MM.1S (cell line): ENCODE results near the gene TGIF1.

Experiments
- DNase-seq: peaks from one replicate; pipeline ENCODE4 v3.0.0-alpha.2; 2015
- H2AFZ ChIP-seq: fragments of 300-600 bp; sonication (generic); 2 replicates; pipeline ENCODE4 v1.6.0; 2016; ENCODE audit warnings: antibody characterized with exemption, low read length
- H3F3A ChIP-seq: fragments of 300-600 bp; sonication (generic); 2 replicates; pipeline ENCODE4 v1.6.1; 2016; ENCODE audit warnings: mild to moderate bottlenecking, antibody characterized with exemption, low read length, moderate library complexity, mixed read lengths; ENCODE audit not compliant: insufficient read depth
- H3K27ac ChIP-seq: fragments of 300-600 bp; sonication (generic); 2 replicates; pipeline ENCODE4 v1.5.1; 2016; ENCODE audit warnings: mild to moderate bottlenecking, low read length
- H3K27me3 ChIP-seq: fragments of 300-600 bp; sonication (generic); replicated peaks from 2 replicates; pipeline ENCODE4 v1.6.0; 2016; ENCODE audit warnings: low read length; ENCODE audit not compliant: insufficient read depth
- H3K36me3 ChIP-seq: fragments of 300-600 bp; sonication (generic); replicated peaks from 2 replicates; pipeline ENCODE4 v1.6.1; 2016; ENCODE audit warnings: mild to moderate bottlenecking, low read length, mixed read lengths; ENCODE audit not compliant: insufficient read depth
- H3K4me1 ChIP-seq: fragments of 300-600 bp; sonication (generic); 2 replicates; pipeline ENCODE4 v1.6.1; 2016; ENCODE audit warnings: low read length, mixed read lengths
- H3K4me2 ChIP-seq: fragments of 300-600 bp; sonication (generic); 2 replicates; pipeline ENCODE4 v1.6.0; 2016; ENCODE audit warnings: low read depth, low read length
- H3K4me3 ChIP-seq: fragments of 300-600 bp; sonication (generic); 2 replicates; pipeline ENCODE4 v1.5.1; 2016; ENCODE audit warnings: low read length, mixed read lengths
- H3K79me2 ChIP-seq: fragments of 300-600 bp; sonication (generic); 2 replicates; pipeline ENCODE4 v1.6.1; 2016; ENCODE audit warnings: mixed run types, low read length, mixed read lengths
- H3K9ac ChIP-seq: fragments of 300-600 bp; sonication (generic); 2 replicates; pipeline ENCODE4 v1.6.1; 2016; ENCODE audit warnings: low read length, mixed read lengths
- H3K9me2 ChIP-seq: fragments of 300-600 bp; sonication (generic); replicated peaks from 2 replicates; pipeline ENCODE4 v1.6.1; 2016; ENCODE audit warnings: mild to moderate bottlenecking, low read length, mixed read lengths; ENCODE audit not compliant: insufficient read depth
- H3K9me3 ChIP-seq: fragments of 300-600 bp; sonication (generic); replicated peaks from 2 replicates; pipeline ENCODE4 v1.6.1; 2016; ENCODE audit warnings: mild to moderate bottlenecking, low read length, mixed read lengths; ENCODE audit not compliant: insufficient read depth
- H4K20me1 ChIP-seq: fragments of 300-600 bp; sonication (generic); 2 replicates; pipeline ENCODE4 v1.6.1; 2016; ENCODE audit warnings: mild to moderate bottlenecking, low read length, moderate library complexity, mixed read lengths; ENCODE audit not compliant: insufficient read depth
- EZH2 ChIP-seq: fragments of 300-600 bp; sonication (generic); optimal IDR thresholded peaks from 2 replicates; pipeline ENCODE3; 2017; ENCODE audit warnings: low read depth, mild to moderate bottlenecking, antibody characterized with exemption, low read length, mixed read lengths
- EZH2phosphoT487 ChIP-seq: fragments of 300-600 bp; sonication (generic); IDR thresholded peaks from 2 replicates; pipeline ENCODE4 v1.6.1; 2018; ENCODE audit warnings: antibody characterized with exemption, low read length
- TF ChIP-seq, protein P1 (sequence below): fragments of 300-600 bp; sonication (generic); IDR thresholded peaks from 2 replicates; pipeline ENCODE4 v1.5.1; 2016; ENCODE audit warnings: antibody characterized with exemption, low read length, mixed read lengths

The TGIF1 gene

DNA sequence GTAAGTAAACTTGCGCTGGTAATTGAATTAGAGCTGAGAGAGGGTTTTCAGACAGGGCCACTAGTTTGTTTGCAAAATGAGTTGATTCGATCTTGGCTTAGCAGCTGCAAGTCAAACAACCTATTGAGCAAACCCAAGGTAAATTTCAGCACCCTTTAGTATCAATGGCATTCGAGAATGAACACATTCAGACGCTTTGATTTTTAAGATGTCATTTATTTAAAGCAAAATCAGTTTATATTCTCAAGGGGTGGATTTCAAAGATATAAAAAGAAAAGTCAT lies 44.2 kb downstream of the TGIF1 start:
- H3K9me2 ChIP-seq: no peaks in the 10 kb centered on the region
- H3F3A ChIP-seq: no peaks in the 10 kb centered on the region
- H3K4me1 ChIP-seq: no peaks in the 10 kb centered on the region
- H4K20me1 ChIP-seq: no peaks in the 10 kb centered on the region
- H3K27me3 ChIP-seq: no peaks in the 10 kb centered on the region
- no peak for DNase-seq
- no peak overlapping the region for H3K9ac ChIP-seq
- H3K4me2 ChIP-seq: no peak overlapping the region
- H3K79me2 ChIP-seq: no peaks in the 10 kb centered on the region
- no peaks in the 10 kb centered on the region for H3K9me3 ChIP-seq
- no peaks in the 10 kb centered on the region for H3K36me3 ChIP-seq
- TF ChIP-seq, protein P1, sequence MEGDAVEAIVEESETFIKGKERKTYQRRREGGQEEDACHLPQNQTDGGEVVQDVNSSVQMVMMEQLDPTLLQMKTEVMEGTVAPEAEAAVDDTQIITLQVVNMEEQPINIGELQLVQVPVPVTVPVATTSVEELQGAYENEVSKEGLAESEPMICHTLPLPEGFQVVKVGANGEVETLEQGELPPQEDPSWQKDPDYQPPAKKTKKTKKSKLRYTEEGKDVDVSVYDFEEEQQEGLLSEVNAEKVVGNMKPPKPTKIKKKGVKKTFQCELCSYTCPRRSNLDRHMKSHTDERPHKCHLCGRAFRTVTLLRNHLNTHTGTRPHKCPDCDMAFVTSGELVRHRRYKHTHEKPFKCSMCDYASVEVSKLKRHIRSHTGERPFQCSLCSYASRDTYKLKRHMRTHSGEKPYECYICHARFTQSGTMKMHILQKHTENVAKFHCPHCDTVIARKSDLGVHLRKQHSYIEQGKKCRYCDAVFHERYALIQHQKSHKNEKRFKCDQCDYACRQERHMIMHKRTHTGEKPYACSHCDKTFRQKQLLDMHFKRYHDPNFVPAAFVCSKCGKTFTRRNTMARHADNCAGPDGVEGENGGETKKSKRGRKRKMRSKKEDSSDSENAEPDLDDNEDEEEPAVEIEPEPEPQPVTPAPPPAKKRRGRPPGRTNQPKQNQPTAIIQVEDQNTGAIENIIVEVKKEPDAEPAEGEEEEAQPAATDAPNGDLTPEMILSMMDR: no peak
- TF ChIP-seq EZH2phosphoT487 (no peak), EZH2 (no peak)
- no peak overlapping the region for H3K27ac ChIP-seq
- H2AFZ ChIP-seq: no peak overlapping the region
- no peak overlapping the region for H3K4me3 ChIP-seq

DNA sequence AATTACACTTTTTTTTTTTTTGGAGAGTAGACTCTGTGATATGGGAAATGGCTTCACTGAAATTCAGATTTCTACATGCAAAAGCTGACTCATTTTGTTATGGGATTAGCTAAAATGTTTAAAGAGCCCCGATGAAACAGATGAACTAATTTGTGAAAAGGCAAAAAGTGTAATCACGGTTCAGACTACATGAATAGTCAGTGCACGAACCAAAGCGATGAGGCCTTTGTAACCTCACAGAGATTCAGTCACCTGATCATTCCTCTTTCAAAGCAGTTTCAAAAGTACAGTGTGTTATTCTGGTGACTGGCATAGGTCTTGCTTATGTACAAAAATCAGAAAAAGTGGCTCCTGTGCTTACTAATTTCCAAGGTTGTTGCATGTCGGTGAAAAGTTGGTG lies 44.6 kb downstream of the TGIF1 start:
- no peaks in the 10 kb centered on the region for H3K9me3 ChIP-seq
- DNase-seq: no peak
- H3K27me3 ChIP-seq: no peaks in the 10 kb centered on the region
- no peak overlapping the region for H2AFZ ChIP-seq
- no peak overlapping the region for H3K9ac ChIP-seq
- H3K36me3 ChIP-seq: no peaks in the 10 kb centered on the region
- H3K4me3 ChIP-seq: no peak overlapping the region
- no peaks in the 10 kb centered on the region for H3K9me2 ChIP-seq
- H3K4me2 ChIP-seq: no peak overlapping the region
- no peaks in the 10 kb centered on the region for H3K79me2 ChIP-seq
- H4K20me1 ChIP-seq: no peaks in the 10 kb centered on the region
- no peaks in the 10 kb centered on the region for H3F3A ChIP-seq
- TF ChIP-seq EZH2phosphoT487 (no peak), EZH2 (no peak)
- TF ChIP-seq, protein P1: no peak
- H3K4me1 ChIP-seq: no peaks in the 10 kb centered on the region
- H3K27ac ChIP-seq: no peak overlapping the region

DNA sequence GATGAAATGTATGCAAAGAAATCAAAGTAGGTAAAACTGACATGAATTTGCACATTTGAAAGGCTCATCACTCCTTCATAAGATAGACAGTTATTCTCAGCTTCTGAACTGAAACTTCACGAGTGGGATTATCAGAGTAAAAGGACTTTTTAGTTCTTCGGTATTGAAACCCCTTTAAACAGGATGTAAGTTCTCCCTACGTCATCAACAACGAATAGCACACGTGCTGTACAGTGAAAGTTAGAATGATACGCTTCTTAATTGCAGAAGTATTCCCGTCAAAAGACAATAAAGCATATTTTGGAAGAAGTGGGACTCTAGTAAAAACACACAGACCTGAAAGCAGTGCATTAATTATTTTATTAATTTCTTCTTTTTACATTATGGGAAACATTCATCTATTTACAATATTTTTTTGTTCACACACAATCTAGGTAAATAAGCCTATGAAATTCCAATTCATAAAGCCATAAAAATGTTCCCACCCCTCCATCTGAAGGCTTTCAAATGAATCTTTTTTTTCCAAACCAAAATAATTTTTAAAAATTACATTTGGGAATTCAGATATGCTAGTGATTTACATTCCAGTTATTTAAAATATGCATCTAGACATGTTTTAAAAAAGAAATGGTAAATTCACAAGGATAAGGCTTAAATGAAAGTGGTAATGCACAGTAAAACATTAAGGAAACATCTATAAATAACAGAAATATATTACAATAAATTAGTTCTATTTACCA lies 45.9 kb downstream of the TGIF1 start:
- Histone ChIP-seq H3K9me3 (no peaks in the 10 kb centered on the region), H4K20me1 (no peaks in the 10 kb centered on the region), H3K36me3 (no peaks in the 10 kb centered on the region), H3K27me3 (no peaks in the 10 kb centered on the region), H3F3A (no peaks in the 10 kb centered on the region), H2AFZ (no peak overlapping the region), H3K4me2 (no peak overlapping the region), H3K9me2 (no peaks in the 10 kb centered on the region), H3K9ac (no peak overlapping the region), H3K4me3 (no peak overlapping the region), H3K4me1 (no peaks in the 10 kb centered on the region), H3K27ac (no peak overlapping the region), H3K79me2 (no peaks in the 10 kb centered on the region)
- TF ChIP-seq EZH2: no peak
- no peak for TF ChIP-seq EZH2phosphoT487
- TF ChIP-seq, protein P1: no peak
- no peak for DNase-seq
